Measurements from ENCODE around the gene TAF1D. TPM values are rescaled to one million over a fixed set of nuclear protein-coding genes. Genes with fewer than 3 reads are reported as not detected.
"Not testable (repeated sequence)": the region's sequence is repeated elsewhere in the genome, so short reads cannot be mapped to it uniquely, and the experiment has no call there.

TAF1D gene, protein sequence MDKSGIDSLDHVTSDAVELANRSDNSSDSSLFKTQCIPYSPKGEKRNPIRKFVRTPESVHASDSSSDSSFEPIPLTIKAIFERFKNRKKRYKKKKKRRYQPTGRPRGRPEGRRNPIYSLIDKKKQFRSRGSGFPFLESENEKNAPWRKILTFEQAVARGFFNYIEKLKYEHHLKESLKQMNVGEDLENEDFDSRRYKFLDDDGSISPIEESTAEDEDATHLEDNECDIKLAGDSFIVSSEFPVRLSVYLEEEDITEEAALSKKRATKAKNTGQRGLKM
- 100 to 1,000 TPM; 284 to 353 TPM for total RNA-seq

DNA sequence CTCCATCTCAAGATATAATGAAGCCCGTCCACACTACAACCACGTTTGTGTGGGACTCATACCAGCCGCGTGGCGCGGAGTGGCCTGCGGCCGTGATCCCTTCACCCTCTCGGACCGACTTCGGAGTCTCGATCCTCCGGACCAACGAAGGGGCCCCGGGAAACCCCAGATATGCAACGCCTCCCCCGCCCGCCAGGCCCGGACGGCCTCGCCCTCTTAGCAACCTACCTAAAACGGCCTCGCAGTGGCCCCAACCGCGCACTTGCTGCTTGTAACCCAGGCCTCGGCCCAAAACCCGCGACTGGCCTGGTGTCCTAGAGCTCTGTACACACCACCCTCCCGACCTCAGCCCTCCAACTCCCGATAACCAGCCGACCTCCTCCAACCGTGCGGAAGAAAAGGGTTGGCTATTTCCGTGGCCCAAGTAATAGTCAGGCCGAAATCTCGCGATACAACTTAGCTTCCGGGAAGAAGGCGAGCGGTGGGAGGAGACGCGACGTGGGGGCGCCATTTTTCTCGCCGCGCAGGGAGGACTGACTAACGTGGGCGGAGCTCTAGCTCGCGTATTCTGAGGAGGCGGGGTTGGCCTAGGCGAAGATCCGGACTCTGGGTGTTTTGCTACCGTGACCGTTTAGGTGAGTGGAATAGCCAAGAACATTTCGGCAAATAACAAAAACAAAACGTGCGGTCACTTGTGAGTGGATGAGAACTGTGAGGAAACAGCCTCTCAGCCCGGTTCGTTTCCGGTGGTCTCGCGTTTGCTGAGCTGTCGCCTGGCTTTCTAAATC is at the start of gene TAF1D, which contains the start of gene C11orf54:
TAF1D (minus strand) TSS at position 402 of the 788 bp plus-strand sequence. CDS start 2,191 bp downstream, outside the sequence.
C11orf54 (plus strand) TSS at position 579 of the 788 bp plus-strand sequence. CDS start 5,722 bp downstream, outside the sequence.
- peak within 1 kb of the TSS; percentile 100 for H3K27ac Mint-ChIP-seq
- no peaks in the 10 kb centered on the region for H3K9me3 Mint-ChIP-seq
- peak within 1 kb of the TSS; percentile 99 to 100 for H3K4me3 Mint-ChIP-seq
- DNase-seq (peak; percentile 94 to 97), ATAC-seq (replicated peaks in 1 of 2) (peak; percentile 83 to 84)
- peaks cover 20 to 44% of the 10 kb centered on the region in 2 donors for H3K36me3 Mint-ChIP-seq (ENCODE audit: insufficient read depth in 2 of 2)
- peaks cover 58% of the 10 kb centered on the region for H3K4me1 Mint-ChIP-seq (ENCODE audit: low read depth)
- no peaks in the 10 kb centered on the region for H3K27me3 Mint-ChIP-seq (ENCODE audit: low read depth)

DNA sequence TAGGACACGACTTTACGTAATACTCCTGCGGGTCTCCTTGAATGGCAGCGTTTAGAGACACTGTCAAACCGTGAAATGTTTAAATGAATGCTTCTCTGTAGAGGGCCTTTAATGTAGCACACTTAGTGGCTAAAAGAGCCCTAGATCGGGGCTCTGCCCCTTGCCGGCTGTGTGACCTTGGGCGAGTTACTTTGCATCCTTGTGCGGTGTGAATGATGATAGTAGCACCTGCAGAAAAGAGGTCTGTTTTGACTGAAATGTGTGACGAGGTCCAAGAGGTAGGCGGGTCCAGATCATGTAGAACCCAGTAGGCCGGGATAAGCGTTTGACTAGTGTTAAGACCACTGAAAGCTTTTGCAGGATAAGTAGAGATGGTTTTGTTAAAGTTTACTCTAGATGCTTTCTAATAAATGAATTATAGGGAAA is 43.7 kb upstream of the TAF1D start:
- Mint-ChIP-seq H3K27ac (peak overlapping the region; percentile 97), H3K4me3 (peak overlapping the region; percentile 98 to 100), H3K9me3 (no peaks in the 10 kb centered on the region), H3K4me1 (ENCODE audit: low read depth) (peaks cover 50% of the 10 kb centered on the region), H3K27me3 (ENCODE audit: low read depth) (no peaks in the 10 kb centered on the region), H3K36me3 (ENCODE audit: insufficient read depth in 2 of 2) (peaks cover 10 to 22% of the 10 kb centered on the region in 2 donors)
- DNase-seq (peak in 1 of 2 donors; percentile 48), ATAC-seq (replicated peaks in 1 of 2) (peak; percentile 42 to 57)

DNA sequence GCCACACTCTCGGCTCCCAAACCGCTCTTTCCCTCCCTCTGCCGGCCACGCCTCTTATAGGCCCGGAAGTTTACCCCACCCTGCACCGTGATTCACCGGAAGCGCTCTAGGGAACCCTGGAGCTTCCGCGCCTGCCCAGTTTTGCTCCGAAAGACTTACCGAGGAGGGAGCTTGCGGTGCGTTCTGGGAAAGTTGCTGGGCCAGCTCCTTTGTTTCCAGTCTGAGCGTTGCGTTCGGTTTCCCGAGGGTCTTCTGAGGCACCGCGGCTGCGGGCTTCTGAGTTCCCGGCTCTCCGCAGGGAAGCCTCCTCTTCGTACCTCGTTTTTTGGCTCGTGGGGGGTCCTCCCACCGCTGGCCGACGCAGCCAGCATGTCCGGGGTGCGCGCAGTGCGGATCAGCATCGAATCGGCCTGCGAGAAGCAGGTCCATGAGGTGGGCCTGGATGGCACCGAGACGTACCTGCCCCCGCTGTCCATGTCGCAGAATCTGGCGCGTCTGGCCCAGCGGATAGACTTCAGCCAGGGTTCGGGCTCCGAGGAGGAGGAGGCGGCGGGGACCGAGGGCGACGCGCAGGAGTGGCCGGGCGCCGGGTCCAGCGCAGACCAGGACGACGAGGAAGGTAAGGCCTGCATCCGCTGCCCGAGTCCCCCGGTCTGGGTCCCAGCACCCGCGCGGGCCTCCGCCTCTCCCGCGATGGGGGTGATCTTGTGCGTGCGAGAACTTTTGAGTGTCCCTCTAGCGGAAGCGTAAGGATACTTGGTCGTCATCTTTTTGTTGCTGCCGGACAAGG is 43.0 kb upstream of the TAF1D start, which contains the start of gene MED17:
MED17 (plus strand) TSS at position 138 of the 790 bp plus-strand sequence; CDS start at position 370, 232 bp downstream.
- ATAC-seq (replicated peaks in 1 of 2) = peak; percentile 95 to 96
- Mint-ChIP-seq H3K9me3 (no peaks in the 10 kb centered on the region), H3K4me3 (peak within 1 kb of the TSS; percentile 98 to 100), H3K36me3 (ENCODE audit: insufficient read depth in 2 of 2) (peaks cover 10 to 21% of the 10 kb centered on the region in 2 donors), H3K27me3 (ENCODE audit: low read depth) (no peaks in the 10 kb centered on the region), H3K27ac (peak within 1 kb of the TSS; percentile 97), H3K4me1 (ENCODE audit: low read depth) (peaks cover 48% of the 10 kb centered on the region)
- peak; percentile 89 to 90 for DNase-seq

DNA sequence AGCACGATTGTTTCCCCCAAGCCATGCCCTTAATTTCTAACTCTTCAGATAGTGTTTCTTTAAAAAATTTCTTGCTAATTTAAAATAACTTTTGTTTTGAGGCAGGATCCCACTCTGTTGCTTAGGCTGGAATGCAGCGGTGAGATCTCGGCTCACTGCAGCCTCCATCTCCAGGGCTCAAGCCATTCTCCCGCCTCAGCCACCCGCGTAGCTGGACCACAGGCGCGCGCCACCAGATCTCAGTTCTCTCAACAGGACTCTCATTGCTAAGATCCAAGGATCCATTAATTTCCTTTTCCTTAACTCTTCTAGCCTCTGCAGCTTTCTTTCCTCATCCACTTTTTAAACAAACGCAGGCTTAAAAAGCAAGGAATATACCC is 42.5 kb upstream of the TAF1D start:
- ATAC-seq (replicated peaks in 1 of 2) = peak; percentile 37 to 40
- Mint-ChIP-seq H3K4me3 (peak overlapping the region; percentile 98 to 100), H3K36me3 (ENCODE audit: insufficient read depth in 2 of 2) (peaks cover 10 to 19% of the 10 kb centered on the region in 2 donors), H3K27ac (peak overlapping the region; percentile 97), H3K9me3 (no peaks in the 10 kb centered on the region), H3K27me3 (ENCODE audit: low read depth) (no peaks in the 10 kb centered on the region), H3K4me1 (ENCODE audit: low read depth) (peaks cover 48% of the 10 kb centered on the region)
- DNase-seq = no peak

DNA sequence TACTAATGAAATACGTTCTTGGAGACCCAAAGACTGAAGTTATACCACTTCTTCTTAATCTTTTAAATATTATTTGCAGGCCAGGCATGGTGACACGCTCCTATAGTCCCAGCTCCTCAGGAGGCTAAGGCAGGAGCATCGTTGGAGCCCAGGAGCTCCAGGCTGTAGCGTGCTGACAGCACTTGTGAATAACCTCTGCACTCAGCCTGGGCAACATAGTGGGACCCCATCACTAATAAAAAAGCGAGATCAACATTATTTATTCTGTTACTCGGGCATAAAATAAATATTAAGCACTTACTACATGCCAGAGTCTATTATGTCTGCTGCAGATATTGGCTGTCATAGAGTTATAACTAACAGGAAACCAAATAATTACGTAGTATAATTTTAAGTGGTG is 42.1 kb upstream of the TAF1D start:
- H3K4me3 Mint-ChIP-seq = peak overlapping the region; percentile 98 to 100
- no peaks in the 10 kb centered on the region for H3K27me3 Mint-ChIP-seq (ENCODE audit: low read depth)
- H3K9me3 Mint-ChIP-seq = no peaks in the 10 kb centered on the region
- peaks cover 48% of the 10 kb centered on the region for H3K4me1 Mint-ChIP-seq (ENCODE audit: low read depth)
- no peak for ATAC-seq (replicated peaks in 1 of 2)
- DNase-seq = no peak
- H3K27ac Mint-ChIP-seq = peak overlapping the region; percentile 97
- H3K36me3 Mint-ChIP-seq (ENCODE audit: insufficient read depth in 2 of 2) = peaks cover 10 to 19% of the 10 kb centered on the region in 2 donors

DNA sequence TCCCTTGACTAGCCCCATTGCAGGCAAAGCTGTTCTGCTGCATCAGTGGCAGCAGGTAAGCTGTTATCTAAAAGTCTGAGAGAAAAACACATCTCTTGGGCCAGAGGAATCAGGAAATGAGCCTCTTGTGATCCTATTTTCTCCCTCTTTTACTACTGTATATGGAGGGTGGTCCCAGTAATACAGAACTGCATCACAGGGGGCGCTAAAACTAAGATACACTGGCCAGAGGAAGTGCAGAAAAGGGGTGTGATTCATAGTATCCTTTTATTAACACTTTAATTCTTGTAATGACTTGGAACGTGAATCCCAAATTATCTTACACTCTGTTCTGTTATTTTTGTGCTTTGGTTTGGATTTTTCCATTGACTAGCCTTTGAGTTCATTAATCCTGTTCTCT is 34.0 kb upstream of the TAF1D start:
- Mint-ChIP-seq H3K9me3 (no peaks in the 10 kb centered on the region), H3K27me3 (ENCODE audit: low read depth) (no peaks in the 10 kb centered on the region), H3K4me1 (ENCODE audit: low read depth) (no peaks in the 10 kb centered on the region), H3K4me3 (no peak overlapping the region), H3K36me3 (ENCODE audit: insufficient read depth in 2 of 2) (no peaks in the 10 kb centered on the region), H3K27ac (no peak overlapping the region)
- no peak for ATAC-seq (replicated peaks in 1 of 2)
- DNase-seq = no peak

DNA sequence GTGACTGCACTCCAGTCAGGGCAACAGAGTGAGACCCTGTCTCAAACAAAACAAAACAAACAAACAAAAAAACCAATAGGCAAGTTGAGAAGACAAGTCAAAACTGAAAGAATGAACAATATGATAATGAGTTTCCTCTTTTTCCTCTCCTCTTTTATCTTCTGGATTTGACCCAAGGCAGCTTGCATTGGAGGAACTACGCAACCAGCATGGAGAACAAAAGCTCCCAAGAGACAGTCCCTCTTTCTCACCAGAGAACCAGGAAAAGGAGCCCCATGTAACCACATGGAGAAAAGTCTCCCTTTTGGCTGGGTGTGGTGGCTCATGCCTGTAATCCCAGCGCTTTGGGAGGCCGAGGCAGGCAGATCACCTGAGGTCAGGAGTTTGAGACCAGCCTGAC is 33.3 kb upstream of the TAF1D start:
- not testable (repeated sequence) for H3K4me1 Mint-ChIP-seq (ENCODE audit: low read depth); DNase-seq; H3K4me3 Mint-ChIP-seq; H3K27ac Mint-ChIP-seq; ATAC-seq (replicated peaks in 1 of 2); H3K9me3 Mint-ChIP-seq; H3K36me3 Mint-ChIP-seq (ENCODE audit: insufficient read depth in 2 of 2); H3K27me3 Mint-ChIP-seq (ENCODE audit: low read depth)

DNA sequence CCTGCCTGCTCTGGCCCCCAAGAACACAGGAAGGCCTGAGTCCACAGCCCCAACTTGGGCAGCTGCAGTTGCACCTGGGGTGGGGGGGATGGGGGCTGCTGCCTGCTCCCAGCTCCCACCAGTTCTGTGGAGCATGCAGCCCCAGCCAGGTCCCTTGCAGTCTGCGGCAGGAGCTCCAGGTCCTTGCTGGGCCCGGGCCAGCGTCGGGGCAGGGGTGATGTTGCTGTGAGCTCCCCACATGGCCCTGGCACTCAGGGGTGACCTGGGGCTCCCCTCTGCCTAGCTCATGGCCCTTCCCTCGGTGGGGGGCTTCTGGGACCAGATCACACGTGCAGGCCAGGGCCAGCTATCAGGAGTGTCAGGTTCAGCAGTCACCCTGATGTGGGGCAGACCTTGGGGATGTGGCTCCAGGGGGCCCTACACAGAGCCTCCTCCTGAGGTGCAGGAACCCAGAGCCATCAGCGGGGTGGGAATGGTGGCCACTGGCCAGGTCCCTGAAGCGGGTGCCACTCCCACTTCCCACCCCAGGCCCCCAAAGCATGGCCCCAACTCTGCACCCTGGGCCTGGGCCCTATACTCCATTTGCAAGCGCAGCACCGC is 32.4 kb upstream of the TAF1D start:
- DNase-seq (no peak), ATAC-seq (replicated peaks in 1 of 2) (peak in 1 of 2 donors; percentile 15)
- no peaks in the 10 kb centered on the region for H3K4me1 Mint-ChIP-seq (ENCODE audit: low read depth)
- H3K9me3 Mint-ChIP-seq = no peaks in the 10 kb centered on the region
- H3K27ac Mint-ChIP-seq = no peak overlapping the region
- H3K27me3 Mint-ChIP-seq (ENCODE audit: low read depth) = no peaks in the 10 kb centered on the region
- H3K4me3 Mint-ChIP-seq = no peak overlapping the region
- H3K36me3 Mint-ChIP-seq (ENCODE audit: insufficient read depth in 2 of 2) = no peaks in the 10 kb centered on the region

DNA sequence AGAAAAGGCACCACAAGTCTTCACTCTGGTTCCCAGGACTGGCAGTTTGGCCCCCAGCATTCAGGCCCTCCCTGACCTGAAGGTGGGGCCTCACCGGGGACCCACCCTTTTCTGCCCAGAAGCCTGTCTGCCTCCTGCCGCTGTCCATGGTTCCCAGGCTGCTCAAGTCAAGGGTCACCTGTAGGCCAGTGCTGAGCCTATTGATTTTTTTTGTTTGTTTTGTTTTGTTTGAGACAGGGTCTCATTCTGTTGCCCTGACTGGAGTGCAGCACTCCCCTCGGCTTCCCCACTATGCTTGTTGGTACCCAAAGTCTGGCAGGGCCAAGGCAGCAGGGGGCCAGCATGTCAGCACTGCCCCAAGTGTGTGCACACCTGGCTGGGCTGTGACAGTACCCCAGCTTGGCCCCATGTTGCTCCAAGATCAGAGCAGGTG is 31.8 kb upstream of the TAF1D start:
- Mint-ChIP-seq H3K36me3 (ENCODE audit: insufficient read depth in 2 of 2) (peaks cover under 1 to 3% of the 10 kb centered on the region in 2 donors), H3K27me3 (ENCODE audit: low read depth) (no peaks in the 10 kb centered on the region), H3K4me3 (no peak overlapping the region), H3K27ac (no peak overlapping the region), H3K9me3 (peaks cover 0 to 3% of the 10 kb centered on the region in 2 donors), H3K4me1 (ENCODE audit: low read depth) (no peaks in the 10 kb centered on the region)
- DNase-seq (no peak), ATAC-seq (replicated peaks in 1 of 2) (no peak)

DNA sequence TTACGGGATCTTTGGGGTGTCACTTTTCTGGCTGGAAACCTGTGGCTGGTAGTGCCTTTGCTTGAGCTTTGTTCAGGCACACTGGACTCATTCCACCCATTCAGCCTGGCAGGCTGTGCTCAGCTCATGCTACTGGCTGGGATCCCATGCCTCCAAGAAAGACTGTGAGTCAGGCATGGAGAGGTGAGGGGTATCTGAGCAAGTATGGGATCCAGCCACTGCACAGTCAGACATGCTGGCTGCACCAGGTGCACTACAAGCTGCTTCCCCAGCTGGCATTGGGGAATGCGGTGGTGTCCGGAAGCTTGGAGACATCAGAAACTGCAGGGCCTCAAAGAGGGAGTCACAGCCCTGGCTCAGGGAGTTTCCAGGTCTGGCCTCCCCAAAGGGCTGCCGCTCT is 30.8 kb upstream of the TAF1D start:
- H3K27me3 Mint-ChIP-seq (ENCODE audit: low read depth) = no peaks in the 10 kb centered on the region
- H3K27ac Mint-ChIP-seq = no peak overlapping the region

DNA sequence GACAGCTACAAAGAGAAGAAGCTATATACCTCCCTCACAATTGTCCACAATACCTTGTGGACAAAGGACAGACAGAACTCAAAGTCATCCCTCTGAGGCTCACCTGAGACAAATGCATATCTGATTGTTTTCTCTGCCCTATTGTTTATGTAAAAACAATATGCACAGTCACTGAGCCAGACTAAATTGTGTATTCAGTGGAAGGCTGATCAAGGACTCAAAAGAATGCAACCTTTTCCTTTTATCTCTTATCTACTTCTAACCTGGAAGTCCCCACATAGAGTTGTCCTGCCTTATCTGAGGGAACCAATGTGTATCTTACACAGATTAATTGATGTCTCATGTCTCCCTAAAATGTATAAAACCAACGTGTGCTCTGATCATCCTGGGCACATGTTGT is 28.9 kb upstream of the TAF1D start:
- Mint-ChIP-seq H3K4me3 (no peak overlapping the region), H3K27me3 (ENCODE audit: low read depth) (no peaks in the 10 kb centered on the region), H3K36me3 (ENCODE audit: insufficient read depth in 2 of 2) (peaks cover 12% of the 10 kb centered on the region in 2 donors), H3K4me1 (ENCODE audit: low read depth) (no peaks in the 10 kb centered on the region), H3K9me3 (peaks cover 3 to 7% of the 10 kb centered on the region in 2 donors), H3K27ac (no peak overlapping the region)
- DNase-seq = no peak
- ATAC-seq (replicated peaks in 1 of 2) = no peak

More for the DNA sequence above, 30.8 kb upstream of the TAF1D start:
- DNase-seq (no peak), ATAC-seq (replicated peaks in 1 of 2) (no peak)
- no peak overlapping the region for H3K4me3 Mint-ChIP-seq
- H3K9me3 Mint-ChIP-seq = peaks cover 0 to 5% of the 10 kb centered on the region in 2 donors
- no peaks in the 10 kb centered on the region for H3K4me1 Mint-ChIP-seq (ENCODE audit: low read depth)
- H3K36me3 Mint-ChIP-seq (ENCODE audit: insufficient read depth in 2 of 2) = peaks cover 5% of the 10 kb centered on the region in 2 donors

DNA sequence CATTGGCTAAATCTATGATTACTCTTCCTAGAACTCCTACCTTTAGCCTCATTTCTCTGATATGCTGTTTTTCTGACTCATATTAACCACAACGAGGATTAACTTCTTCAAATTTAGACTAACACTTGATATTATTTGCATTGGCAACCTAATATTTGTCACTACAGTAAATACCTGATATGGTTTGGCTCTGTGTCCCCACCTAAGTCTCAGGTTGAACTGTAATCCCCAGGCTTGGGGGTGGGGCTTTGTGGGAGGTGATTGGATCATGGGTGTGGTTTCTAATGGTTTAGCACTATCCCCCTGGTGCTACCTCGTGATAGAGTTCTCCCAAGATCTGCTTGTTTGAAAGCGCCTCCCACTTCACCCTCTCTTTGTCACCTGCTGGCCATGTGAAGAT is 25.7 kb upstream of the TAF1D start:
- H3K27me3 Mint-ChIP-seq (ENCODE audit: low read depth) = no peaks in the 10 kb centered on the region
- DNase-seq (no peak), ATAC-seq (replicated peaks in 1 of 2) (no peak)
- H3K36me3 Mint-ChIP-seq (ENCODE audit: insufficient read depth in 2 of 2) = peaks cover 13 to 16% of the 10 kb centered on the region in 2 donors
- H3K4me3 Mint-ChIP-seq = no peak overlapping the region
- peaks cover 3 to 7% of the 10 kb centered on the region in 2 donors for H3K9me3 Mint-ChIP-seq
- no peak overlapping the region for H3K27ac Mint-ChIP-seq
- H3K4me1 Mint-ChIP-seq (ENCODE audit: low read depth) = no peaks in the 10 kb centered on the region
